Memory B cell (primary cell): Measurements from ENCODE around the gene ZFP92.
A peak's percentile ranks its signal among the peaks of the same experiment; 100 is the strongest.

Experiments
- ATAC-seq: fragments of 150-1000 bp; cut with Tn5 transposase; 2 replicates; pipeline ENCODE4 v1.10.0; 2021; ENCODE audit warnings: low read depth, mild to moderate bottlenecking, moderate library complexity
- DNase-seq, 2 donors: peaks; one replicate each; pipeline ENCODE4 v3.0.0; 2022; ENCODE audit warnings: low spot score in 2 of 2
- H3K27ac Mint-ChIP-seq: one replicate; pipeline ENCODE4 v1.8.0; 2022; ENCODE audit warnings: mild to moderate bottlenecking, moderate library complexity, mixed read lengths
- H3K27me3 Mint-ChIP-seq: one replicate; pipeline ENCODE4 v1.8.0; 2022; ENCODE audit warnings: mixed read lengths
- H3K36me3 Mint-ChIP-seq: one replicate; pipeline ENCODE4 v1.8.0; 2022; ENCODE audit warnings: mild to moderate bottlenecking, mixed read lengths
- H3K4me1 Mint-ChIP-seq: one replicate; pipeline ENCODE4 v1.8.0; 2022; ENCODE audit warnings: mixed read lengths
- H3K4me3 Mint-ChIP-seq: one replicate; pipeline ENCODE4 v1.8.0; 2022; ENCODE audit warnings: mild to moderate bottlenecking, moderate library complexity, mixed read lengths
- H3K9me3 Mint-ChIP-seq: one replicate; pipeline ENCODE4 v1.8.0; 2022; ENCODE audit warnings: mixed read lengths

The ZFP92 gene

GRCh38 chrX:153409414-153410101, 1.7 kb upstream of the ZFP92 start:
- H3K27me3 Mint-ChIP-seq: no peaks in the 10 kb centered on the region
- ATAC-seq: no peak
- no peaks in the 10 kb centered on the region for H3K9me3 Mint-ChIP-seq
- no peaks in the 10 kb centered on the region for H3K36me3 Mint-ChIP-seq
- H3K27ac Mint-ChIP-seq: no peak overlapping the region
- peaks cover 9% of the 10 kb centered on the region for H3K4me1 Mint-ChIP-seq
- no peak overlapping the region for H3K4me3 Mint-ChIP-seq
- no peak for DNase-seq

DNA sequence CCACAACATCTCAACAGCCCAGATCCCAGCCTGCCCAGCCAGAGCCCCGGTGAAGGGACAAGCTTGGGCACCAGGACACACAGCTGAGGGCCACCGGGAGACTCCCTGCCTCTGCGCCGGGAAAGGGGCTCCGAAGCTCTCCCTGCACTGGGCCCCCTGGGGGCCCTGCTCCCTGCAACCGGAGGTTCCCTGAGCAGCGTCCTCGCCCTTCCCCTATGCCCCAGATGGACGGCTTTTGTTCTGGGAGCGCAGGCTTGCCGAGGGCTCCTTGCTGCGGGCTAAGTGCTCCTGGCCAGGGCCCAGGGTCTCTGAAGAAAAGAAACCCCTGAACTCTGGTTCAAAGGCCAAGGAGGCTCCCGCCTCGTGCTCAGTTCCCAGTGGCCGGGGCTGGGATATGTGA, 899 bp upstream of the ZFP92 start:
- Mint-ChIP-seq H3K36me3 (no peaks in the 10 kb centered on the region), H3K27ac (no peak overlapping the region), H3K4me1 (peaks cover 9% of the 10 kb centered on the region), H3K9me3 (no peaks in the 10 kb centered on the region), H3K4me3 (no peak overlapping the region), H3K27me3 (no peaks in the 10 kb centered on the region)
- ATAC-seq (no peak), DNase-seq (no peak)

- ATAC-seq (no peak), DNase-seq (no peak)
- no peaks in the 10 kb centered on the region for H3K27me3 Mint-ChIP-seq
- no peaks in the 10 kb centered on the region for H3K36me3 Mint-ChIP-seq
- no peaks in the 10 kb centered on the region for H3K9me3 Mint-ChIP-seq
- peak overlapping the region; percentile 76 for H3K4me3 Mint-ChIP-seq
- no peak overlapping the region for H3K27ac Mint-ChIP-seq
- peaks cover 9% of the 10 kb centered on the region for H3K4me1 Mint-ChIP-seq
These were observed 401 bp upstream of the ZFP92 start for GRCh38 chrX:153410888-153411254.

DNA sequence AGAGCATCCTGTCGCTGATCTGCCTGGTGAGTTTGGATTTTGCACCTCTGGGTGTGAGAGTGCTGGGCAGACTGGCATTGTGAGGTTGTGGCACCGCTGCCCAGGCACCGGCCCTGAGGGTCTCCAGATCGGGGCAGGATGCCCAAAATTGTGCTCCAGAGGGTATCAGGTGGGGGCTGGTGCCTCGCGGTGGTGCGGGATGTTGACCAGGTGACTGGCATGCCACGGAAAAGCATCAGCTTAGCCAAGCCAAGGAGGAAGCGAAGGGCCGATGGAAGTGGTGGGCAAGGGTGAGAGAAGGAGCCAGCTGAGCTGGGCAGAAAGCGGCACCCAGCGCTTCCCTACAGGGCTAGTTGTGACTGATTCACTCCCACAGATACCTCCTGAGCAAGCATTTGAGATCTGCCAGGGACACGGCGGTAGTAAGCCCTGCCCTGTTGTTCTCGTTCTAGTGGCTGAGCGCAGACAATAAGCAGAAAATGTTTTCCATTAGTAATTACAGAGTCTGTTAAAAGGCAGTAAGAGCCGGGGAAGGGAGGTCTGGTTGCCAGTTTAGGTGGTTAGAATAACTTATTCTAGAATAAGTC, 809 bp downstream of the ZFP92 start:
- no peaks in the 10 kb centered on the region for H3K27me3 Mint-ChIP-seq
- H3K27ac Mint-ChIP-seq: peak overlapping the region; percentile 53
- H3K9me3 Mint-ChIP-seq: no peaks in the 10 kb centered on the region
- H3K36me3 Mint-ChIP-seq: no peaks in the 10 kb centered on the region
- H3K4me3 Mint-ChIP-seq: peak overlapping the region; percentile 76
- H3K4me1 Mint-ChIP-seq: peaks cover 9% of the 10 kb centered on the region
- ATAC-seq (no peak), DNase-seq (no peak)

DNA sequence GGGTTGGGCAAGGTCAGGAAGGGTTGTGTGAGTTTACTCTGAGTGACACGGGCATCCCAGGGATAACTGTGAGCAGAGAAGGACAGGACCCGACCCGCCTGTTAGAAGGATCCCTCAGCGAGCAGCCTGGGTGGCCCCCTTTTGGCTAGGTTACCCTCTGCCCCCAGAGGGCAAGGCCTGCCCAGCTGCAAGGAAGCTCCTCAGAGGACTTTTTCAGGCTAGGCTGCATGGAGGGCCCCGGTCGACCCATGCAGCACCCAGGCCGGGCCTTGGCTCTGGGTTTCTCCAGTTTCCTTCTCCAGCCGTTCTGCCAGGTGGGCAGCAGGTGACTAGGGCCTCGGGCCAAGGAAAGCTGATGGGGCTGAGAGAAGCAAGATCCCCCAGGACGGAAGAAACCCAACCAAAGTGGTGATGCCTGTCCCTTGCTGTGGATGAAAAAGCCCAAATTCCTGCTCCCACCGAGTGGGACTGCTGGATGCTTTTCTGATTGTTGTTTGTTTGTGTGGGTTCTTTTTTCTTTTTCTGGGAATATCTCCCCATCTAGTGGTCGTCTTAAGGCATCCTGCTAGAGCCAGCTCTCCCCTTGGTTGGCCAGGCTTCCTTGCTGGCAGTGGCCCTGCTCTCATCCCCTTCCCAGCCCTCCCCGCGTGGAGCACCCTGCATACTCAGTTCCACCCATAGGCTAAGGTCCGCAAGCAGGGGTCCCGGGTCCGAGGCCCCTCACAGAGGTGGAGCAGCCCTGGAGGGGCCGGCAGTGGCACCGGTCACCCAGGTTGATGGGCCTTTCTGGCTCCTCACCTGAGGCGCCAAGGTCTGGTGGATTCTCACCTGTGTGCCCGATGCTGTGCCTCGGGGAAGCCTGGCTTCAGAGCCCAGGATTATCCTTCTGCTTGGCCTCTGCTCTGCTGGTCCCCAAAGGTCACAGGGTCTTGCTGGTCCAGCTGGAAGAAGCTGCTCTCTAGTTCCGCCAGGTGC, 1.8 kb downstream of the ZFP92 start:
- no peak for ATAC-seq
- H3K27me3 Mint-ChIP-seq: peaks cover 1% of the 10 kb centered on the region
- H3K4me1 Mint-ChIP-seq: peaks cover 9% of the 10 kb centered on the region
- H3K9me3 Mint-ChIP-seq: no peaks in the 10 kb centered on the region
- no peak for DNase-seq
- H3K36me3 Mint-ChIP-seq: peaks cover 2% of the 10 kb centered on the region
- peak overlapping the region; percentile 76 for H3K4me3 Mint-ChIP-seq
- no peak overlapping the region for H3K27ac Mint-ChIP-seq

DNA sequence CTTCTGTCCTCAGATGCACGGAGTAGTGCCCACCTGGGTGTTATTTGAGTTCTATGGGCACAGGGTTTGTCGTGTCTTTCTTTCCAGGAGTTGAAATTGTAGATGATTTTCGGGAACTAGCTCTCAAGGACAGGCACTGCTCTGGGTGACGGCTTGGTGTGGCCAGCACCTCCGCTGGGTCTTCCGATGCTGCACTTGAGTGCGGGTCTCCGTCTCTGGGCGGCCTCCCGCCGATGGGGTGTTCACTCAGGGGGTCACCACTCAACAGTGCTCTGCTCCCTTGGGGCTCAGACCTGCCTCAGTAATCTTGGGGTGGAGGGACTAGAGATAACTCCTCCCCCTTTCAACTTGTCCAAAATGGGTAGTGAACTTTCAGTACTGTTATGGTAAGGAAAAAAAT, 2.5 kb downstream of the ZFP92 start:
- no peak for ATAC-seq

GRCh38 chrX:153414856-153415510, 3.7 kb downstream of the ZFP92 start:
- H3K4me1 Mint-ChIP-seq: peaks cover 9% of the 10 kb centered on the region
- H3K4me3 Mint-ChIP-seq: no peak overlapping the region
- DNase-seq (no peak), ATAC-seq (no peak)
- H3K36me3 Mint-ChIP-seq: peaks cover 2% of the 10 kb centered on the region
- H3K27me3 Mint-ChIP-seq: peaks cover 1% of the 10 kb centered on the region
- no peaks in the 10 kb centered on the region for H3K9me3 Mint-ChIP-seq
- H3K27ac Mint-ChIP-seq: no peak overlapping the region

More for the DNA sequence above, 2.5 kb downstream of the ZFP92 start:
- Mint-ChIP-seq H3K9me3 (no peaks in the 10 kb centered on the region), H3K27ac (no peak overlapping the region), H3K4me1 (peaks cover 9% of the 10 kb centered on the region), H3K27me3 (peaks cover 1% of the 10 kb centered on the region), H3K36me3 (peaks cover 2% of the 10 kb centered on the region), H3K4me3 (no peak overlapping the region)
- DNase-seq: no peak

DNA sequence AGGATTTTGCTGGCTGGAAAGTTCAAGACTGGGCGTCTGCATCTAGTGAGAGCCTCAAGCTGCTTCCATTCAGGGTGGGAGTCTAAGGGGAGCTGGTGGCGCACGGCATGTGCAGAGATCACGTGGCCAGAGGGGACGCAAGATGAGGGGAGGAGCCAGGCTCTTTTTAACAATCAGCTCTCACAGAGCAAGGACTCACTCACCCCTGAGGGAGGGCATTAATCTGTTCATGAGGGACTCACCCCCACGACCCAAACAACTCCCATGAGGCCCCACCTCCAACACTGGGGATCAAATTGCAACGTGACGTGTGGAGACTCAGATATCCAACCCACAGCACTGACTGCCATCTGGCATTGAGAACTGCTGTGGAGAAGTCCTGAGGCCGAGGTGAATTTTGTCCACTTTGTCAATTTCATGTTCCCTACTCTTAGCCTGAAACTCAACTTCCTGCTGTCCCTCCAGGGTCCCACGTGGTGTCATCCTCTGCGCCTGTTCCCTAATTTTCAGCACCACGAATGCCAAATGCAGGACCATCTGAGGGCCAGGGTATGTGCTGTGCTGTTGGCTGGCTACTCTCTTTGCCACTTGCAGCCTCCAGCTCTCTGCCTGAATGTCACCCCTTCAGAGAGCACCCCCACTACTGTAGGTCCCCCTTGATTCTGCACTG, 5.6 kb downstream of the ZFP92 start:
- Mint-ChIP-seq H3K36me3 (peaks cover 2% of the 10 kb centered on the region), H3K9me3 (no peaks in the 10 kb centered on the region), H3K27ac (no peak overlapping the region), H3K4me3 (no peak overlapping the region), H3K4me1 (peaks cover 7% of the 10 kb centered on the region), H3K27me3 (peaks cover 1% of the 10 kb centered on the region)
- DNase-seq (no peak), ATAC-seq (no peak)

GRCh38 chrX:153417637-153418036, 6.4 kb downstream of the ZFP92 start:
- no peaks in the 10 kb centered on the region for H3K4me1 Mint-ChIP-seq
- ATAC-seq (no peak), DNase-seq (no peak)
- H3K9me3 Mint-ChIP-seq: no peaks in the 10 kb centered on the region
- H3K36me3 Mint-ChIP-seq: peaks cover 2% of the 10 kb centered on the region
- no peak overlapping the region for H3K4me3 Mint-ChIP-seq
- peaks cover 1% of the 10 kb centered on the region for H3K27me3 Mint-ChIP-seq
- no peak overlapping the region for H3K27ac Mint-ChIP-seq

DNA sequence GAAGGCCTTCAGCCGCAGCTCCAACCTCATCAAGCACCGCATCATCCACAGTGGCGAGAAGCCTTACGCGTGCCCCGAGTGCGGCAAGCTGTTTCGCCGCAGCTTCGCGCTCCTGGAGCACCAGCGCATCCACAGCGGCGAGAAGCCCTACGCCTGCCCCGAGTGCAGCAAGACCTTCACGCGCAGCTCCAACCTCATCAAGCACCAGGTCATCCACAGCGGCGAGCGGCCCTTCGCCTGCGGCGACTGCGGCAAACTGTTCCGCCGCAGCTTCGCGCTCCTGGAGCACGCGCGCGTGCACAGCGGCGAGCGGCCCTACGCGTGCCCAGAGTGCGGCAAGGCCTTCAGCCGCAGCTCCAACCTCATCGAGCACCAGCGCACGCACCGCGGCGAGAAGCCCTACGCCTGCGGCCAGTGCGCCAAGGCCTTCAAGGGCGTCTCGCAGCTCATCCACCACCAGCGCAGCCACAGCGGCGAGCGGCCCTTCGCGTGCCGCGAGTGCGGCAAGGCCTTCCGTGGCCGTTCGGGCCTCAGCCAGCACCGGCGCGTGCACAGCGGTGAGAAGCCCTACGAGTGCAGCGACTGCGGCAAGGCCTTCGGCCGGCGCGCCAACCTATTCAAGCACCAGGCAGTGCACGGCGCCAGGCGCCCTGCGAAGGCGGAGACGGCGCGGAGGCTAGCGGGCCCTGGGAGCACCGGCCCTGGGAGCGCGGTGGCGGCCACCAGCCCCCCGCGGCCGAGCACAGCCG, 9.8 kb downstream of the ZFP92 start:
- Mint-ChIP-seq H3K27me3 (peaks cover 1% of the 10 kb centered on the region), H3K4me3 (no peak overlapping the region), H3K4me1 (peaks cover 2% of the 10 kb centered on the region), H3K36me3 (peaks cover 3% of the 10 kb centered on the region), H3K27ac (no peak overlapping the region), H3K9me3 (no peaks in the 10 kb centered on the region)
- DNase-seq: no peak
- ATAC-seq: no peak

- H3K36me3 Mint-ChIP-seq: peaks cover 4% of the 10 kb centered on the region
- H3K27me3 Mint-ChIP-seq: peaks cover 1% of the 10 kb centered on the region
- no peaks in the 10 kb centered on the region for H3K9me3 Mint-ChIP-seq
- no peak for ATAC-seq
- no peak overlapping the region for H3K4me3 Mint-ChIP-seq
- DNase-seq: no peak
- H3K4me1 Mint-ChIP-seq: peaks cover 2% of the 10 kb centered on the region
- no peak overlapping the region for H3K27ac Mint-ChIP-seq
These were observed 10.6 kb downstream of the ZFP92 start for GRCh38 chrX:153421856-153422255.

GRCh38 chrX:153423652-153424051, 12.4 kb downstream of the ZFP92 start:
- no peaks in the 10 kb centered on the region for H3K27me3 Mint-ChIP-seq
- DNase-seq (no peak), ATAC-seq (no peak)

DNA sequence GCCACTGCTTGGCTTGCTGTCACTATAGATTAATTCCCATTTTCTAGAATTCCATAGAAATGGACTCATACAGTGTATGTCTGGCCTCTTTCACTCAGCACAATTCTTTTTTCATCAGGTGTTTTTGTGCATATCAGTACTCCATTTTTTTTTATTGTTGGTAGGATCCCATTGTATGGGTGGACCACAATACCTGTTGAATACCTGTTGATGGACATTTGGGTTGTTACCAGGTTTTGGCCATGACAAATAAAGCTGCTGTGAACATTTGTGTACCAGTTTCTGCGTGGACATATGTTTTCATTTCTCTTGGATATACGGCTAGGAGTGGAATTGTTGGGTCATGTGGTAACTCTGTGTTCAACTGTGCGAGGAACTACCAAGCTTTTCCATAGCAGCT, 14.9 kb downstream of the ZFP92 start:
- H3K36me3 Mint-ChIP-seq: peaks cover 5% of the 10 kb centered on the region
- no peak for ATAC-seq
- H3K27ac Mint-ChIP-seq: no peak overlapping the region
- peaks cover 3% of the 10 kb centered on the region for H3K27me3 Mint-ChIP-seq
- H3K4me3 Mint-ChIP-seq: no peak overlapping the region
- no peaks in the 10 kb centered on the region for H3K9me3 Mint-ChIP-seq
- DNase-seq: no peak
- peaks cover 2% of the 10 kb centered on the region for H3K4me1 Mint-ChIP-seq

More at GRCh38 chrX:153423652-153424051, 12.4 kb downstream of the ZFP92 start:
- H3K36me3 Mint-ChIP-seq: peaks cover 5% of the 10 kb centered on the region
- no peak overlapping the region for H3K27ac Mint-ChIP-seq
- H3K4me3 Mint-ChIP-seq: no peak overlapping the region
- no peaks in the 10 kb centered on the region for H3K9me3 Mint-ChIP-seq
- peaks cover 2% of the 10 kb centered on the region for H3K4me1 Mint-ChIP-seq
